ENCODE data around the gene DRC1. TPM values are rescaled to one million over a fixed set of nuclear protein-coding genes. Genes with fewer than 3 reads are reported as not detected.

DRC1 gene
- polyA plus RNA-seq, 1 donor from 2014 or later: not detected

GRCh38 chr2:26479789-26480565 is 78.3 kb downstream of the DRC1 start:
- H3K36me3 Mint-ChIP-seq: no peaks in the 10 kb centered on the region
- peaks cover 3% of the 10 kb centered on the region for H3K27me3 Mint-ChIP-seq
- peaks cover 0 to 1% (median 0%) of the 10 kb centered on the region in 3 donors for H3K4me1 Mint-ChIP-seq
- no peak overlapping the region for H3K27ac Mint-ChIP-seq
- no peak overlapping the region for H3K4me3 Mint-ChIP-seq
- H3K9me3 Mint-ChIP-seq: no peaks in the 10 kb centered on the region

DNA sequence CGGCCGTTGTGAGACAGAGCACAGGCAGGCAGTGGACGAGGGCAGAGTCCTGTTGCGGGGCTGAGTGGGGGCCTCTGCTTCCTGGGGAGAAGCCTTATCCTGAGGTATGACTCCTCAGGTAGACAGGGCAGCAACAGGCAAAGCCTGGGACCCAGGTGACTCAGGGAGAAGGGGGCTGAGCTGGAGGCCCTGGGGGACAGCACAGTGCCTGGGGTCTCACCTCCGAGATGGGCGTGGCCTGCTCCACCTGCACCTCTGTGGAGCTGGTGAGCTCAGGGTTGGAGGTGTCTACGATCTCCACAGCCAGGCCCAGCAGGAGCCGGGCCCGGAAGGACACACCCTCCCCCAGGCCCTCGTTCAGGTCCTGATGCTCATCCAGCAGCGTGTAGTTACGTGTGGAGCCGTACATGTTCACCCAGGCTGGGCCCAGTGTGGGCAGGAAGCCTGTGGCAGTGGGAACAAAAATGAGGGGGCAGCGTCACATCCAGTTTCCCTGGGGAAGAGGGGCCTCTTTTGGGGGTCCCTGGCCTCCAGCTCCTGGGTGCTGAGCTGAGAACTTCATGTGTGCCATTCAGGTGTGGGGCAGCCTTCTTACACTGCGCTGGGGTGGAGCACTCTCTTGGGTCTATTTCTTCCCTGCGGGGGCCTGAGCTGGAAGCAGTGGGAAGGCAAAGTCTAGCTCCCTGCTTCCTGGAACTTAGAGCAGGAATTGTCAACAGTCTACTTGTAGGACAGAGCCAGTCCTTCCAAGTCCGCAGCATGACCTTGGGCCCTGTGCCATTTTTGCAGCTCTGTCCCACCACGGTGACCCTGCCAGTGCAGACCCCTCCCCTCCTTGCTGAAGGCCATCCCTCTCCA is 79.1 kb downstream of the DRC1 start:
- peaks cover 6% of the 10 kb centered on the region for H3K27me3 Mint-ChIP-seq
- H3K27ac Mint-ChIP-seq: no peak overlapping the region
- H3K9me3 Mint-ChIP-seq: no peaks in the 10 kb centered on the region
- no peaks in the 10 kb centered on the region for H3K36me3 Mint-ChIP-seq
- H3K4me1 Mint-ChIP-seq: no peaks in the 10 kb centered on the region
- H3K4me3 Mint-ChIP-seq: no peak overlapping the region

DNA sequence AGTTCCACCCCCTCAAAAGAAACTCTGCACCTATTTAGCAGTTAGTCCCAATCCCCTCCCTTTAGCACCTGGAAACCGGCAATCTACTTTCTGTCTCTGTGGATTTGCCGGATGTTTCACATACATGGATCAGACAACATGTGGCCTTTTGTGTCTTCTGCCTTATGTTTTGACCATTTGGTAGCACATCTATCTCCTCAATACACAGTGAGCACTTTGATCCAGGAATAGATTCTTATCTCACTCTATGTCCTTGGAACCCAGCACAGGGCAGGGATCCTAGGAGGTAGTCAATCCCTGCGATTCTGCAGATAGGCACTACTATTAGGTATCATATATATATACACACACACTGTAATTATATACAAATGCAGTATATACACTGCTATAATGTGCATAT is 80.0 kb downstream of the DRC1 start:
- Mint-ChIP-seq H3K9me3 (no peaks in the 10 kb centered on the region), H3K4me3 (no peak overlapping the region), H3K36me3 (no peaks in the 10 kb centered on the region), H3K27ac (no peak overlapping the region), H3K27me3 (peaks cover 7% of the 10 kb centered on the region), H3K4me1 (no peaks in the 10 kb centered on the region)

- H3K27ac Mint-ChIP-seq: no peak overlapping the region
- peaks cover 7% of the 10 kb centered on the region for H3K27me3 Mint-ChIP-seq
- no peaks in the 10 kb centered on the region for H3K9me3 Mint-ChIP-seq
- H3K4me1 Mint-ChIP-seq: no peaks in the 10 kb centered on the region
- H3K36me3 Mint-ChIP-seq: no peaks in the 10 kb centered on the region
- H3K4me3 Mint-ChIP-seq: no peak overlapping the region
These were observed 80.7 kb downstream of the DRC1 start for GRCh38 chr2:26482211-26483026.

- H3K27me3 Mint-ChIP-seq: peaks cover 7% of the 10 kb centered on the region
- no peaks in the 10 kb centered on the region for H3K9me3 Mint-ChIP-seq
- no peak overlapping the region for H3K4me3 Mint-ChIP-seq
- H3K27ac Mint-ChIP-seq: no peak overlapping the region
- no peaks in the 10 kb centered on the region for H3K36me3 Mint-ChIP-seq
- H3K4me1 Mint-ChIP-seq: no peaks in the 10 kb centered on the region
These were observed 81.3 kb downstream of the DRC1 start for GRCh38 chr2:26483027-26483326.

DNA sequence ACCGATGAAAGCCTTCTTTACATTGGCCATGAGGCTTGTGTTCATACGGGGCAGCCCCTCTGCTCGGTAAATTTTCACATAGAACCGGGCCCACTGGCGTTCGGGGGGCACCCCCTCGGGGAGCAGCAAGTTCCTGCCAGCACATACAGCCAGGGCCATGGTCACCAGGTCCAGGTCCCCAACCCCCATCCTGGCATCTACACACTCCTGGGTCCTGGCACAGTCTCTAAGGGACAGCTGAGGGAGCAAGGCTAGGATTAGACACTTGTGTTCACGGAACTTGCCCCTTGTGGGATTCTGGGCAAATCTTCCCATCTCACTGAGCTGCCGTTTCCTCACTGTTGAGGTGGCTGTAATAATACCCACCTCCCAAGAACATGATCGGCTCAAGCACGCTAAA is 81.8 kb downstream of the DRC1 start:
- H3K4me3 Mint-ChIP-seq: no peak overlapping the region
- no peaks in the 10 kb centered on the region for H3K36me3 Mint-ChIP-seq
- no peaks in the 10 kb centered on the region for H3K9me3 Mint-ChIP-seq

DNA sequence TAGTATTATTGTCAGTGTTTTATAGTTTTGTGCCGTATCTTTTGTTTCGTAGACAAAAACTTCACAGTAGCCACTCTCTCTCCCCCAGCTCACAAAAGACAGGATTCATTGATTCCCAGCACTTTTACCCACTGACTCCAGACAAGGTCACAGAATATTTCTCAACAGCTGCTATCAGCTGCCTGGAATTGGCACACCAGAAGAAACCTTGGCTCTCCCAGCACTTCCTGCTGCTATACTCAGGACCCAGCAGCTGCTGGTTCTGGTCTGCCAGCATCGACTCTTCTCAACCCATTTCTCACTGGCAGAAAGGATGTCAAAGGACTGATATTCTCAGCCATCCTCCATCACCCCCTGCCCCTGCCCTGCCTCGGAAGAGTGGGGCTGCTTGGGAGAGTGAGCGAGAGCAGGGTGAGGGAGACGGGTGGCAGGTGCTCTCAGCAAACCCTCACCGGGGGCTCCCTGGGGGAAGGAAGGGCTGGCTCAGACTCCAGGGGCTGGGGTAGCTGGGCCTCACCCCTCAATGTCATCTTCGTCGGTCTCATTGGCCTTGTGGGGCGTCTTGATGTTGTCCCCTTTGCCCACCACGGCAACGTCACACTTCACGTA is 82.3 kb downstream of the DRC1 start:
- no peaks in the 10 kb centered on the region for H3K4me1 Mint-ChIP-seq
- H3K27me3 Mint-ChIP-seq: peaks cover 7% of the 10 kb centered on the region
- no peaks in the 10 kb centered on the region for H3K9me3 Mint-ChIP-seq
- H3K36me3 Mint-ChIP-seq: no peaks in the 10 kb centered on the region
- no peak overlapping the region for H3K27ac Mint-ChIP-seq
- H3K4me3 Mint-ChIP-seq: no peak overlapping the region

More for the DNA sequence above, 81.8 kb downstream of the DRC1 start:
- Mint-ChIP-seq H3K4me1 (no peaks in the 10 kb centered on the region), H3K27ac (no peak overlapping the region), H3K27me3 (peaks cover 7% of the 10 kb centered on the region)

DNA sequence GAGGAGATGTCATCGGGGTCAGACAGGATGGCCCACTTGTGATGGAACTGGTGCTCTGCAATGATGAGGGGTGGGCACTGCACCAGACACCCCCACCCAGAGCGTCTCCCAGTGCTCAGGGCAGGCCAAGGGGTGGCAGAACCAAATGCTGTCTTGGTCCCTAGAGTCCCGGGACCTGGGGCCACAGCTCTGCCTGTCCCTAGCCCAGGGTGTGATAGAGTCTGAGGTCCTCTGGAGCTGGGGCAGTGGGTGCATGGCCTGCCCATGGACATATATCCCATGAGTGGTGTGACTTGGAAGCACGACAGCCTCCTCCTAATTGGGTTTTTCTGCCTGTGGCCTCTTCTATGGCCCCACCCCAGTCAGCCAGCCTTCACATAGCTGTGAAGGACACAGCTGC is 82.9 kb downstream of the DRC1 start:
- no peaks in the 10 kb centered on the region for H3K9me3 Mint-ChIP-seq
- H3K4me1 Mint-ChIP-seq: no peaks in the 10 kb centered on the region
- peaks cover 7% of the 10 kb centered on the region for H3K27me3 Mint-ChIP-seq
- H3K36me3 Mint-ChIP-seq: no peaks in the 10 kb centered on the region
- no peak overlapping the region for H3K27ac Mint-ChIP-seq
- no peak overlapping the region for H3K4me3 Mint-ChIP-seq

DNA sequence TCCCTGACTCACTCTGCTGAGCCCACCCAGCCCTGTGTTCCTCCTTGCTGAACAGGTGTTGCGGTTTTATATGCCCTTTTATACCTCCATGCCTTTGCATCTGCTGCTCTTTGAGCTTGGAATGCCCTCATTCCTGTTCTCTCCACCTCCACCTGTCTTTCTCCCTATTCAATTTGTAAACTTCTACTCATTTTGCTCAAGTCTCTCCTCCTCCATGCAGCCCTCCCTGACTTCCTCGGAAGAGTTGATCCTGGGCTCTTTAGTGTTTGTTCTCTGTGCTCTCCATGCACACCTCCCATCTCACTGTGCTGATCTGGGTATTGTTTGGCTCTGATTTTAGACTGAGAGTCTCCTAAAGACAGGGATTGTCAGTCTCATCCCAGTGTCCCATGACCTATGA is 83.4 kb downstream of the DRC1 start:
- Mint-ChIP-seq H3K9me3 (no peaks in the 10 kb centered on the region), H3K27me3 (peaks cover 7% of the 10 kb centered on the region), H3K36me3 (no peaks in the 10 kb centered on the region), H3K27ac (peak overlapping the region in 1 of 3 donors; percentile 50), H3K4me3 (no peak overlapping the region), H3K4me1 (no peaks in the 10 kb centered on the region)

DNA sequence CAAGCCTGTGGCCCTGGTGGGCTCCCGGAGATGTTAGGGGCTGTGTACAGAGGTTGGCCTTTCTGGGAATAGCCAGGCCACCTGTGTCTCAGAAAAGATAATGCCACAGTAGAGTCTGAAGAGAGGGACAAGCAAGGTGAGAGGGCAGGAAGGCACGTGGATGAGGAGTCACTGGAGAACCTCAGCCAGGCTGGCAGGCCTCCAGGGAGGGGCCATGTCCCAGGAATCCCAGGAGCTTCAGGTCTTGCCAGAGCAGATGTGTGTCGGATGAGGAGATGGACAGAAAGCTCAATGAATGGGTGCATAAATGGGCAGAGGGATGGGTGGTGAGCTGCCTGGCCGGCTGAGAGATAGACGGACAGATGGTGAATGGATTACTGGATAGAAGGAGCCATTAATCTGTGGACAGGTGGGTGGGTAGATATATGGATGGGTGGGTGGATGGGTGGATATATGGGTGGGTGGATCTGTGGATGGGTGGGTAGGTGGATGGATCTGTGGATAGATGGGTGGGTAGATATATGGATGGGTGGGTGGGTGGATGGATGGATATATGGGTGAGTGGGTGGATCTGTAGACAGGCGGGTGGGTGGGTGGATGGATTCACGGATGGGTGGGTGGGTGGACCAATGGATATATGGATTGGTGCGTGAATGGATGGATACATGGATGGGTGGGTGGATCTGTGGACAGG is 84.2 kb downstream of the DRC1 start:
- H3K9me3 Mint-ChIP-seq: no peaks in the 10 kb centered on the region
- H3K4me3 Mint-ChIP-seq: no peak overlapping the region
- H3K27ac Mint-ChIP-seq: peak overlapping the region in 1 of 3 donors; percentile 58
- H3K4me1 Mint-ChIP-seq: no peaks in the 10 kb centered on the region
- peaks cover 7% of the 10 kb centered on the region for H3K27me3 Mint-ChIP-seq
- no peaks in the 10 kb centered on the region for H3K36me3 Mint-ChIP-seq

DNA sequence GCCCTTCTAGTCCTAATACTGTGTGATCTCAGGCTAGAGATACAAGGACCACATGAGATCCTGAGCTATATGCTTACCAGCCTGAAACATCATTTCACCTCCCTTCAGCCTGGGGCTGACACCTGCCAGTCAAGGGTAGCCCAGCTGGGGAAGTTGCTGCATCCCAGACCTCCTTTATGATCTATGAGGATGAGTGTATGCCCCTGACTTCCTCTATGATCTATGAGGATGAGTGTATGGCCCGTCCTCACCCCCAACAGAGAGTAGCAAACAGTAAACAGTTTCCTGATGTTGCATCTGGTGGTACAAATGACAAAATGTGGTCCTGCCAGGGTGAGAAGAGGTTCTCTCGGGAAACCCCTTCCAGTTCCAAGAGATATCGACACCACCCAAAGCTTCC is 85.1 kb downstream of the DRC1 start:
- Mint-ChIP-seq H3K27ac (no peak overlapping the region), H3K4me3 (no peak overlapping the region), H3K27me3 (peaks cover 7% of the 10 kb centered on the region), H3K36me3 (no peaks in the 10 kb centered on the region), H3K4me1 (no peaks in the 10 kb centered on the region), H3K9me3 (no peaks in the 10 kb centered on the region)

DNA sequence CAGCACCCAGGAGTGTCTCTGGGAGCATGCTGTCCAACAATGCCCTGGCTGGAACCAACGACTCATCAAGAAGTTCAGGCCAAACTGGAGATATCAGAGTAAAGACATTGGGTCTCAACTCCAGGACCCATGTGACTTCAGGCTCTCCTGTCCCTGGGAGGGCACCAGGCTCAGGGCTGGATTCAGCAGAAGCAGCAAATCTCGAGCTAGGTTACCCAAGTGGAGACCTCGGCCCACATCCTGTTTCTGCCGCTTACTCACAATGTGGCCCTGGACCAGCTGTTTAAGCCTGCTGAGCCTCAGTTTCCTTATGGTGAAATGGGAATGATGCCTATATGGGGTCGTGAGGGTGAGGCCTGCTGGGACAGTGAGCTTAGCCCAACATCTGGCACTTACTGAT is 85.5 kb downstream of the DRC1 start:
- Mint-ChIP-seq H3K36me3 (no peaks in the 10 kb centered on the region), H3K9me3 (no peaks in the 10 kb centered on the region), H3K27ac (no peak overlapping the region), H3K4me1 (no peaks in the 10 kb centered on the region), H3K4me3 (no peak overlapping the region), H3K27me3 (peaks cover 7% of the 10 kb centered on the region)

DNA sequence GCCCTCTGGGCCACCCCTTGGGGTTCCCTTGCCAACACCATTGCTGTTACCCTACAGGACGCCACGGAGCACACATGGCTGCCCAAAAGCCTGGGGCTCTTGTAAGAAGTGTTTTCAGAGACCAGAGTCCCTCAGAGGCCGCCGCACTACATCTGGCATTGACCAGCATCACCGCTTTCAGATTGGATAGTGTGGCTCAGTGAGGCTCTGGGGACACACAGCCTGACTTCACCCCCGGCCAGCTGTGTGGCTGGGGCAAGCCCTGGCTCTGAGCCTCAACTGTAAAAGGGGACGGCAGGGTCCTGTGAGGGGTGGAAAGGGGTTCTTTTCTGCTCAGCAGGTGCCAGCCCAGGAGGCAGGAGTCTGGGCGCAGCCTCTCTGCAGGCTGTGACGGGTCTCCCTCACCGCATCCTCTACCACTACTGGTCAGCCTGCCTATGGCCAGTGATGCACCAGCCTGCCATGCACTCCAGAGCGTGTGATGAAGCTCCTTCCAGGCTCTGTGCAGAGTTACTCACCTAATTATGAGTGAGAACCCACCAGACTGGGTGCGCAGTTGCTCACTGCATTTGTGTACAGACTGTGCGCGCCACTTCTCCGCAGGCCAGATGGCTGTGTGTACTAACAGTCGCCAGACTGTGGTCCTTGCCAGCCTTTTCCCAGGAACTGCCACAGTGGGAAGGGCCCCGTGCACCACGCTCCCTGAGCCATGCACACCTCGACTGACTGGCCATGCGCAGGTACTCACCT is 86.9 kb downstream of the DRC1 start:
- Mint-ChIP-seq H3K27ac (no peak overlapping the region), H3K4me1 (peaks cover 0 to 4% (median 3%) of the 10 kb centered on the region in 3 donors), H3K4me3 (no peak overlapping the region), H3K36me3 (no peaks in the 10 kb centered on the region), H3K27me3 (peaks cover 4% of the 10 kb centered on the region), H3K9me3 (no peaks in the 10 kb centered on the region)
